Measurements from ENCODE around the gene SMCO2. TPM values are rescaled to one million over a fixed set of nuclear protein-coding genes. Genes with fewer than 3 reads are reported as not detected.

The SMCO2 gene
- total RNA-seq, 6 experiments from 2014 or later: not detected

DNA sequence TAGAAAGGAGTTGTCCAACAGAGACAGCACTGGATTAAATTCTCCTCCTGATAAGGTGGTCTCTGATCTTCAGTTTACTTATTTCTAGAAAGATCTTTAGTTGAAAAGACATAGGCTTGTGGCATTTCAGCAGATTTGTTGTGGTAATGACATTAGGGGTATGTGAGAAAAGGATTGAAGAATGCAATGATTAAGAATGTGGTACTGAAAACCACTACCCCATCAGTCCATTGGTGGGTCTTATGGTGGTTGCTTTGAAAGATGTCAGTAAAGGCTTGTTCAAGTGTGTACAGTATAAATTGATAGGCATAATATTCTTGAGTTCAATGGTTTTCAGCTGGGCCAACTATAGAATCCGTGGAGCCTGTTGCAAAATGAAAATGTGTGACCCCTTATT is 88.2 kb downstream of the SMCO2 start:
- H3K27me3 Mint-ChIP-seq (ENCODE audit: insufficient read depth): no peaks in the 10 kb centered on the region
- no peaks in the 10 kb centered on the region for H3K9me3 Mint-ChIP-seq
- H3K27ac Mint-ChIP-seq: peak overlapping the region; percentile 1; the same call in 1 of the 2 replicates
- peaks cover 32% of the 10 kb centered on the region for H3K36me3 Mint-ChIP-seq (ENCODE audit: low read depth)
- TF ChIP-seq, protein P1, sequence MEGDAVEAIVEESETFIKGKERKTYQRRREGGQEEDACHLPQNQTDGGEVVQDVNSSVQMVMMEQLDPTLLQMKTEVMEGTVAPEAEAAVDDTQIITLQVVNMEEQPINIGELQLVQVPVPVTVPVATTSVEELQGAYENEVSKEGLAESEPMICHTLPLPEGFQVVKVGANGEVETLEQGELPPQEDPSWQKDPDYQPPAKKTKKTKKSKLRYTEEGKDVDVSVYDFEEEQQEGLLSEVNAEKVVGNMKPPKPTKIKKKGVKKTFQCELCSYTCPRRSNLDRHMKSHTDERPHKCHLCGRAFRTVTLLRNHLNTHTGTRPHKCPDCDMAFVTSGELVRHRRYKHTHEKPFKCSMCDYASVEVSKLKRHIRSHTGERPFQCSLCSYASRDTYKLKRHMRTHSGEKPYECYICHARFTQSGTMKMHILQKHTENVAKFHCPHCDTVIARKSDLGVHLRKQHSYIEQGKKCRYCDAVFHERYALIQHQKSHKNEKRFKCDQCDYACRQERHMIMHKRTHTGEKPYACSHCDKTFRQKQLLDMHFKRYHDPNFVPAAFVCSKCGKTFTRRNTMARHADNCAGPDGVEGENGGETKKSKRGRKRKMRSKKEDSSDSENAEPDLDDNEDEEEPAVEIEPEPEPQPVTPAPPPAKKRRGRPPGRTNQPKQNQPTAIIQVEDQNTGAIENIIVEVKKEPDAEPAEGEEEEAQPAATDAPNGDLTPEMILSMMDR (IDR thresholded peaks at IDR 0.05): no peak
- no peak for DNase-seq
- H3K4me1 Mint-ChIP-seq (ENCODE audit: low read depth): peaks cover 48% of the 10 kb centered on the region
- no peak overlapping the region for H3K4me3 Mint-ChIP-seq

DNA sequence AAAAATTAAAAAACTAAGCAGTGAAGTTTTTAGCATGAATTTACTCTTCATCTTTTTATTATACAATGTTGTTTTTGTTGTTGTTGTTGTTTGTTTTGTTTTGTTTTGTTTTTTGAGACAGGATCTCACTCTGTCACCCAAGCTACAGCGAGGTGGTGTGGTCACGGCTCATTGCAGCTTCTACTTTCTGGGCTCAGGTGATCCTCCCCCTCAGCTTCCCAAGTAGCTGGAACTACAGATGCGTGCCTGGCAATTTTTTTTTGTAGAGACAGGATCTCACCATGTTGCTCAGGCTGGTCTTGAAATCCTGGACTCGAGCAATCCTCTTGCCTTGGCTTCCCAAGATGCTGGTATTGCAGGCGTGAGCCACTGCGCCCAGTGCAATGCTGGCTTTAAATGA is 88.8 kb downstream of the SMCO2 start:
- H3K27me3 Mint-ChIP-seq (ENCODE audit: insufficient read depth): no peaks in the 10 kb centered on the region
- no peak overlapping the region for H3K27ac Mint-ChIP-seq
- peaks cover 47% of the 10 kb centered on the region for H3K4me1 Mint-ChIP-seq (ENCODE audit: low read depth)
- no peak for DNase-seq
- no peak overlapping the region for H3K4me3 Mint-ChIP-seq
- H3K9me3 Mint-ChIP-seq: no peaks in the 10 kb centered on the region
- TF ChIP-seq, protein P1 (IDR thresholded peaks at IDR 0.05): no peak
- H3K36me3 Mint-ChIP-seq (ENCODE audit: low read depth): peaks cover 32% of the 10 kb centered on the region

DNA sequence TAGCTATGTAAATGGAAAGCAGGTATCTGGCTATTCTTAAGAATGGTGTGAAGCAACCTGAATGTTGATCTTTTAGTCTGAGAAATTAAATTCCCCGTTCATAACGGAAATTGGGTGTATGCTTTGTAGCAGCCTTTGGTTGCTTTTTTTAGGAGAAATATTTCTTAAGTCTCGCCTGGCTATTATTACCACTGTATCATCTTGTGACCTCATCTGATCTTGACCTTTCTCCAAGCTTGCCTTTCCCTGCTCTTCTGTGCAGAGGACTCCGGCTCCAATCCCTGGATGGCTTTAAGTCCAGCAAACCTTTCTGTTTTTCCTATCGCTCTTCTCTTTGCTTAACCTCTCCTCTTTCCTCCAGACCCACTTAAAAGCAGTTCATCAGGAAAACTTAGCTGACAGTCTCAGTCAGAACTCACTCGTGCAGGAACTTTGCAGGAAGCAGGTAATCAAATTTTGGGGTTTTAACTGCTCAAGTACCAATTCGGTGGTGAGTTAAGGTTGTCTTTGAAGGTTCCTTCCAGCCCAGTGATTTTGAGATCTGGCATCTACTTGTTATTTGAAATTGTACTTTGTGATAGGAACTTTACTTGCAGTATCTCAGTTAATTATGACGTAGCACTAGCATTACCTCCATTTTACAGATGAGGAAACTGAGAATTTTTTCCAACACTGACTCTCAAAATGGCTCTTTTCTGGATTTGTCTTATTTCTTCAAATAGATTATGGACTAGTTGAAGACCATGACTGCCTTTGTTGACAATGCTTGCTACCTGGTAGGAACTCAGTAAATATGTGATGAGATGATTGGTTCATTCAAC is 91.5 kb downstream of the SMCO2 start:
- no peak for DNase-seq
- Mint-ChIP-seq H3K9me3 (no peaks in the 10 kb centered on the region), H3K27me3 (ENCODE audit: insufficient read depth) (no peaks in the 10 kb centered on the region), H3K27ac (peak overlapping the region; percentile 32; the same call in 1 of the 2 replicates), H3K4me1 (ENCODE audit: low read depth) (peaks cover 70% of the 10 kb centered on the region), H3K4me3 (no peak overlapping the region), H3K36me3 (ENCODE audit: low read depth) (peaks cover 32% of the 10 kb centered on the region)
- TF ChIP-seq, protein P1 (IDR thresholded peaks at IDR 0.05): no peak

DNA sequence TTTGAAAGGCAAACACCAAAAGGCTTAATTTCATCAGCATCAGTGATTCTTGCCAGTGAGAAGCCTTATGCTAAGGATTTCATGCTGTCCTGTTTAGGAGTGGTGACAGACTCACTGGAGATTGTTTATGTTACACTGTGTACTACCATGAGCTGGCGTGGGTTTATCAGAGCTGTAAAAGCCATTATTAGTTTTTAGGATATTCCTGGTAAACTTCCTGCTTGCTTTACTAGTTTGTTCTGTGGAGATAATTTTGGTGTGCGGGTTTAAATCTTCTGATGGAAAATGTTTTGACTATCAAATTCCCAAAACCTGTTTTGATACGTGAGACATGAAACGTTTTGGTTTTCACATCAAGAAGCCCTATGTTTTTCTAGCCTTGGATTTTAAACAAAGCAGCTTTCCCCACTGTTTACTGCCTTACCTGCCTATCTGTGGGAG is 92.7 kb downstream of the SMCO2 start:
- peaks cover 68% of the 10 kb centered on the region for H3K4me1 Mint-ChIP-seq (ENCODE audit: low read depth)
- peak overlapping the region; percentile 37 for H3K27ac Mint-ChIP-seq

DNA sequence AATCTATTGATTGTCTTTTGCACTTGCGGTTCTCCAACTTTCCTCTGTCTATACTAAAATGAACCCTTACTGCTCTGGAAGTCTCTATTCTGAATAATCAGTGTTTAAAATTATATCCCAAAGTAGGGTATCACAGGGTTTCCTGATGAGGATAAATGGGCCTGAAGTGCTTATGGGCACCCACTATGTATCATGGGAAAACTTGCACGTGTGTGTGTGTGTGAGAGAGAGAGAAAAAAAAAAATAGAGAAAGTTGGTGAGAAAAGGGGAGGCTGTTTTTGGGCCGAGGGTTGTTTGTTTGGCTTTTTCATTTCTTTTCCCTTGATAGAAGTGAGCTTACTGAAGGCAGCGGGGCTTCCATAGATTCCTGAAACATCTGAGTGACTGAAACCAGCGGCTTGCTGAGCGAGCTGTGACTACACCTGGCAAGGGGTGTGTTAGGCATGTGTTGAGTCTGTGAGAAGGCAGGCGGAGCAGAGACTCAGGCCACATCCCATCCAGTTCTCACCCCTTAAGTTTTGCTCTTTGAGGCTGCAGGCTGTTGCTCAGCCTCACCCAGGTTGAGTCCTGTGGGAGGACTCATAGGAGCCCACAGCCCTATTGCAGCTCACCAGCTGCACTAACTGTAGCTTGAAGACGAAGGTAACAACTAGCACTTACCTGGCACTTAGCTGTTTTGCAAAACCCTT is 94.6 kb downstream of the SMCO2 start:
- H3K27ac Mint-ChIP-seq: peak overlapping the region; percentile 83
- no peak overlapping the region; the same call in 1 of the 2 replicates for H3K4me3 Mint-ChIP-seq
- H3K36me3 Mint-ChIP-seq (ENCODE audit: low read depth): peaks cover 26% of the 10 kb centered on the region
- H3K4me1 Mint-ChIP-seq (ENCODE audit: low read depth): peaks cover 73% of the 10 kb centered on the region
- no peaks in the 10 kb centered on the region for H3K9me3 Mint-ChIP-seq
- H3K27me3 Mint-ChIP-seq (ENCODE audit: insufficient read depth): no peaks in the 10 kb centered on the region
- TF ChIP-seq, protein P1 (IDR thresholded peaks at IDR 0.05): no peak
- DNase-seq: no peak

More for the DNA sequence above, 92.7 kb downstream of the SMCO2 start:
- no peaks in the 10 kb centered on the region for H3K9me3 Mint-ChIP-seq
- H3K27me3 Mint-ChIP-seq (ENCODE audit: insufficient read depth): no peaks in the 10 kb centered on the region
- peaks cover 28% of the 10 kb centered on the region for H3K36me3 Mint-ChIP-seq (ENCODE audit: low read depth)
- TF ChIP-seq, protein P1 (IDR thresholded peaks at IDR 0.05): no peak
- DNase-seq: peak; percentile 44
- H3K4me3 Mint-ChIP-seq: 0 out of 2 replicates have a peak overlapping the region, but pooled peaks have one; percentile 8

Data from HFFc6 (cell line).